ENCODE results near the gene UTF1.

DNA sequence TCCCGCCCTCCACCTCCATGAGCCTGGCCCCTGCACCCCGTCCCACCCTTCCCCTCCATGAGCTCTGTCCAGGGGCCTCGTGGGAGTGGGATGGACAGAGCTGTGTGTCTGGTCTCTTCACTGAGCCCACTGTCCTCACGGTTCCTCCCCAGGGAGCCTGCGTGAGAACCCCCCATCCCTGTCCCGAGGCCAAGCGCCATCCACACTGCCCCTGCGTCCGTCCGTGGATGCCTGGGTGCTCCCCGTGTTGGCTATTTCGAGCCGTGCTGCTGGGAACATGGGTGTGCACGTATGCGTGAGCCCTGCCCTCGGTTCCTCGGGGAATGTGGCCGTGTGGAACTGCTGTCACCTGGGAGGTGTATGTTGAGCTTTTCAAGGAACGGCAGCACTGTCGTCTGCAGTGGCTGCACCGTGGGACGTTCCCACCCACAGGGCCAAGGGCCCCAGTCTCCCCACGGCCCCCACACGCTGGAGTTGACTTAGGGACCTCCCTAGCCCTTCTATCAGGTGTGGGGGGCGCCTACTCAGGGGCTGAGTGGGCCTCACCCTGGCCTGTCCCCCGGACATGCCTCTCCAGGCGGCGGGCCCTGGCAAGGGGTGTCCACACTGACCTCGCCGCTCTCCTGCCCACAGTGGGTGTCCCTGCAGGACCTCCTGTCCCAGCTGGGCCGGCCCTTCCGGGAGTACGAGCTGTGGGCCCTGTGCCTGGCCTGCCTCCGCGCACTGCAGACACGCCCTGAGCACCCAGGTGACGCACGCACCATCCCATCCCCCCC is 41.9 kb upstream of the UTF1 start:
- TF ChIP-seq CTCF (IDR thresholded peaks at IDR 0.05; ENCODE audit: low read depth, low read length) (no peak), EZH2phosphoT487 (IDR thresholded peaks at IDR 0.05; ENCODE audit: low read depth) (no peak)
